Activated naive CD8-positive, alpha-beta T cell treated with anti-CD3 and anti-CD28 coated beads for 36 hours (primary cell): ENCODE results near the gene SASH1. TPM values are rescaled to one million over a fixed set of nuclear protein-coding genes. Genes with fewer than 3 reads are reported as not detected.
A peak's percentile ranks its signal among the peaks of the same experiment; 100 is the strongest.

Experiments used
- DNase-seq: peaks from one replicate; pipeline ENCODE4 v3.0.0; 2021
- H3K27ac Mint-ChIP-seq: one replicate; pipeline ENCODE4 v1.8.0; 2022; ENCODE audit warnings: mild to moderate bottlenecking, moderate library complexity, mixed read lengths
- H3K27me3 Mint-ChIP-seq: one replicate; pipeline ENCODE4 v1.8.0; 2022; ENCODE audit warnings: mild to moderate bottlenecking, mixed read lengths
- H3K36me3 Mint-ChIP-seq: one replicate; pipeline ENCODE4 v1.8.0; 2021; ENCODE audit warnings: mild to moderate bottlenecking, mixed read lengths
- H3K4me1 Mint-ChIP-seq: one replicate; pipeline ENCODE4 v1.8.0; 2021; ENCODE audit warnings: mixed read lengths
- H3K4me3 Mint-ChIP-seq: one replicate; pipeline ENCODE4 v1.8.0; 2022; ENCODE audit warnings: mild to moderate bottlenecking, moderate library complexity, mixed read lengths
- H3K9me3 Mint-ChIP-seq: one replicate; pipeline ENCODE4 v1.8.0; 2022; ENCODE audit warnings: mixed read lengths
- total RNA-seq, 2 experiments: library from RNA; stranded (reverse); gene quantifications; one replicate each; pipeline ENCODE4 v1.2.3, GENCODE V29; 2021

SASH1 gene
- total RNA-seq, 2 experiments from 2014 or later = 0.04 TPM

DNA sequence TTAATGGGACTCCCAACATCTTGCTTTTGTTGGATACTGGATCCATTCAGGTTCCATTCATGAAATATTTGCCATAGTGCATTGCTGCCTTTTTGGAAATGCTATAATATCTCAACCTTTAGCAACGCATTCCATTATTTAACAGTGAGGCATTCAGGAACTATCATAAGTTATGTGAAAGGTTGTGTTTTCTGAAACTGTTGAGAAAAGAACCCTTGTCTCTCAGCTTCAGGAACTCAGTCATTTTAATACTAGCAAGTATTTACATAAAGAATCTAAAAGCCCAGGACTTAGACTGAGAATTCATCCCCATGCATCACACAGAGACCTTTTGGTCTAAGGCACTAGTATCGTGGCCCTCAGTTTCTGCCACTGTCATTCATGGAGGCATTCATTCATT, 24.9 kb upstream of the SASH1 start:
- H3K4me3 Mint-ChIP-seq = no peak overlapping the region
- H3K27ac Mint-ChIP-seq = no peak overlapping the region
- peaks cover 6% of the 10 kb centered on the region for H3K27me3 Mint-ChIP-seq
- no peaks in the 10 kb centered on the region for H3K36me3 Mint-ChIP-seq
- H3K9me3 Mint-ChIP-seq = peaks cover 3% of the 10 kb centered on the region
- no peaks in the 10 kb centered on the region for H3K4me1 Mint-ChIP-seq
- DNase-seq = no peak

- DNase-seq = no peak
- no peak overlapping the region for H3K4me3 Mint-ChIP-seq
- H3K9me3 Mint-ChIP-seq = peaks cover 6% of the 10 kb centered on the region
- peaks cover 30% of the 10 kb centered on the region for H3K27me3 Mint-ChIP-seq
- H3K4me1 Mint-ChIP-seq = no peaks in the 10 kb centered on the region
- H3K27ac Mint-ChIP-seq = no peak overlapping the region
- no peaks in the 10 kb centered on the region for H3K36me3 Mint-ChIP-seq
Observed at GRCh38 chr6:148322704-148323103, 19.9 kb upstream of the SASH1 start.

GRCh38 chr6:148323344-148323743, 19.3 kb upstream of the SASH1 start:
- Mint-ChIP-seq H3K4me3 (no peak overlapping the region), H3K4me1 (no peaks in the 10 kb centered on the region), H3K36me3 (no peaks in the 10 kb centered on the region), H3K27me3 (peaks cover 30% of the 10 kb centered on the region), H3K9me3 (peaks cover 6% of the 10 kb centered on the region), H3K27ac (no peak overlapping the region)
- DNase-seq = no peak

- DNase-seq = no peak
- Mint-ChIP-seq H3K36me3 (no peaks in the 10 kb centered on the region), H3K27me3 (peaks cover 36% of the 10 kb centered on the region), H3K4me1 (no peaks in the 10 kb centered on the region), H3K27ac (no peak overlapping the region), H3K9me3 (peaks cover 6% of the 10 kb centered on the region), H3K4me3 (no peak overlapping the region)
Observed at GRCh38 chr6:148324297-148324985, 18.2 kb upstream of the SASH1 start.

GRCh38 chr6:148325316-148326068, 17.1 kb upstream of the SASH1 start:
- DNase-seq = no peak
- Mint-ChIP-seq H3K4me1 (no peaks in the 10 kb centered on the region), H3K27ac (no peak overlapping the region), H3K36me3 (no peaks in the 10 kb centered on the region), H3K27me3 (peaks cover 34% of the 10 kb centered on the region), H3K9me3 (peaks cover 3% of the 10 kb centered on the region), H3K4me3 (no peak overlapping the region)

GRCh38 chr6:148328876-148329555, 13.6 kb upstream of the SASH1 start:
- no peak for DNase-seq
- H3K27ac Mint-ChIP-seq = no peak overlapping the region
- H3K9me3 Mint-ChIP-seq = peaks cover 3% of the 10 kb centered on the region
- H3K27me3 Mint-ChIP-seq = peaks cover 51% of the 10 kb centered on the region
- no peak overlapping the region for H3K4me3 Mint-ChIP-seq
- H3K36me3 Mint-ChIP-seq = no peaks in the 10 kb centered on the region
- H3K4me1 Mint-ChIP-seq = no peaks in the 10 kb centered on the region

DNA sequence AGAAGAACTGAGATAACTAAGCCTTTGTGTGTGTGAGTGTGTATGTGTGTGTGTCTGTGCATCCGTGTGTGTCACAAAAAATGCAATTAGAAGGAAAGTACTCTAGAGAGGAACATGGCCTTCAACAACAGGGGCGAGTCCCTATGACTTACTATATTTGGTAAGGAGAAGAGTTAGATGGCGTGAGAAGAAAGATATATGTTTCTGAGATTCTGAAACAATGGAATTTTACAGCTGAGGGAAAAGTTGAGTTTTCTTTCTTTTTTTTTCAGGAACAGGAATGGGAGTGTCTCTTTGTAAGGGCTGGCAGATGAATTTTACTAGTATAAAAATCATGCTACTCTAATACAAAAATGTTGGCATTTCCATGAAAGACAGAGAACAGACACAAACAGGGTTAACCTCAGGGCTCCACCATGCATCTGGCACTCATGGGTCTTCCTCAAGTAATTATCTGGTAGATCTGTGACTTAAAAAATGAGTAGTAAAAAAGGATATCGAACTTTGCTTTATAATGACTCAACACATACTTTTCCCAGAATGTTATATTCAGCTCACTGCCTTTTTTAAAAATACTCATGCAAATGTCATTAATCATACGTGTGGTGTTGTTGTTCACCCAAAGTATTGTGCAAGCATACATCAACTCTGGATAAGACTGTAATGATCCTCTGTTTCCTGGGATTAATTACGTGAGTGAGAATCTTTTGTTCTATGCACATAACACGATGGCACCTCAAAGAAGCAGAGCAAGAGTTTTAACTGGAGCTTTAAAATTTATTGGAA, 12.8 kb upstream of the SASH1 start:
- Mint-ChIP-seq H3K4me3 (no peak overlapping the region), H3K4me1 (no peaks in the 10 kb centered on the region), H3K9me3 (peaks cover 3% of the 10 kb centered on the region), H3K36me3 (no peaks in the 10 kb centered on the region), H3K27me3 (peaks cover 45% of the 10 kb centered on the region), H3K27ac (no peak overlapping the region)
- DNase-seq = no peak

DNA sequence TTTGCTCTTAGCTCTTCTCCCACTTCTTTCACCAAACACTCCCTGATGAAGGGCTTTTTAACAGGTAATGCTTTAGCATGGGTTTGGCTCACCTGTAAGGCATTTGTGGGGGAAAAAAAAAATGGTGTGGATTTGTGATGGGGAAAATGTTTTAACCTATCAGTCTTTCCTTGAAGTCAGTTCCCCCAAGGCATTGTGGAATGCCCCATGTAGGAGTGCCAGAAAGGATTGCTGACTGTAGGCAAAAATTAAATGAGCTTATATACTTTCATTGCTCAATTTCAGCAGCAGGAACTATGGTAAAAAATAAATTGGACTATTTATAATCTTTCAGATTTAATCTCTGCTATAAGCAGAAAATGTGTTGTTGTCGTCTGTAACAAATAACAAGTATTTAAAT, 10.6 kb upstream of the SASH1 start:
- Mint-ChIP-seq H3K27ac (no peak overlapping the region), H3K36me3 (no peaks in the 10 kb centered on the region), H3K27me3 (peaks cover 27% of the 10 kb centered on the region), H3K4me1 (no peaks in the 10 kb centered on the region), H3K4me3 (no peak overlapping the region), H3K9me3 (no peaks in the 10 kb centered on the region)
- DNase-seq = no peak

DNA sequence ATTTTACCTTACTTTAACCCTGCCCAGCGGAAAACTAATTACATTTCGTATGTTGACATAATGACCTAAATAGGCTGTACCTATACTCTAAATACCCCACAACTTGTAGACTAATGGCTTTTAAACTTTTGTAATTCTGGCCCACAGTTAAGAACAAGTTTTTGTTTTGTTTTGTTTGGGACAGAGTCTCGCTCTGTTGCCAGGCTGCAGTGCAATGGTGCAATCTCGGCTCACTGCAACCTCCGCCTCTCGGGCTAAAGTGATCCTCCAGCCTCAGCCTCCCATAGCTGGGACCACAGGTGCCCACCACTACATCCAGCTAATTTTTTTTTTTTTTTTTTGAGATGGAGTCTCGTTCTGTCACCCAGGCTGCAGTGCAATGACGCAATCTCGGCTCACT, 5.7 kb upstream of the SASH1 start:
- no peaks in the 10 kb centered on the region for H3K36me3 Mint-ChIP-seq
- peaks cover under 1% of the 10 kb centered on the region for H3K4me1 Mint-ChIP-seq
- no peak for DNase-seq
- no peaks in the 10 kb centered on the region for H3K9me3 Mint-ChIP-seq
- H3K4me3 Mint-ChIP-seq = no peak overlapping the region
- peaks cover 26% of the 10 kb centered on the region for H3K27me3 Mint-ChIP-seq
- H3K27ac Mint-ChIP-seq = no peak overlapping the region

- Mint-ChIP-seq H3K27me3 (peaks cover 48% of the 10 kb centered on the region), H3K4me3 (no peak overlapping the region), H3K36me3 (no peaks in the 10 kb centered on the region), H3K4me1 (peaks cover 7% of the 10 kb centered on the region), H3K27ac (no peak overlapping the region), H3K9me3 (no peaks in the 10 kb centered on the region)
- DNase-seq = no peak
Observed at GRCh38 chr6:148339766-148340165, 2.9 kb upstream of the SASH1 start.

DNA sequence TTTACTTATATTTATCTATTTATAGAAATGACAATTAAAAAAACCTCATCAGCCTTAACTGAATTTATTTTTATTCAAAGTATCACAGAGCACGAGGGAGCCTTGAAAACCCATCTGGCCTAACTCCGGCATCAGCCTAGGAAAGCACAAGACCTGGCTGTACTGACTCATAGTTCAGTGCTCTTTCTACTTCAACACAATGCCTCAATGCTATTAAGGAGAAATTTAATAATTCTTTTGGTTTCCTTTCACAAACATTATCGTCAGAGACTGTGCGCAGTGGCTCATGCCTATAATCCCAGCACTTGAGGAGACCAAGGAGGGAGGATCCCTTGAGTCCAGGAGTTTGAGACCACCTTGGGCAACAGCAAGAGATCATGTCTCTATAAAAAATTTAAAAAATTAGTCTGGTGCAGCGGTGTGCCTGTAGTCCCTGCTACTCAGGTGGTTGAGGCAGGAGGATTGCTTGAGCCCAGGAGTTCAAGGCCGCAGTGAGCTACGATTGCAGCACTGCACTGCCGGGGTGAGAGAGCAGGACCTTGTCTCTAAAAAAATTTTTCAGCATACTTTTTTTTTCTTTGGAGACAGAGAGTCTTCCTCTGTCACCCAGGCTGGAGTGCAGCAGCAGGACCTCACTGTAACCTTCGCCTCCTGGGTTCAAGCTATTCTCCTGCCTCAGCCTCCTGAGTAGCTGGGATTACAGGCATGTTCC, 1.9 kb upstream of the SASH1 start:
- peaks cover 58% of the 10 kb centered on the region for H3K27me3 Mint-ChIP-seq
- no peak overlapping the region for H3K27ac Mint-ChIP-seq
- peaks cover 7% of the 10 kb centered on the region for H3K4me1 Mint-ChIP-seq
- H3K36me3 Mint-ChIP-seq = no peaks in the 10 kb centered on the region
- no peak overlapping the region for H3K4me3 Mint-ChIP-seq
- DNase-seq = no peak
- H3K9me3 Mint-ChIP-seq = no peaks in the 10 kb centered on the region

- peak overlapping the region; percentile 51 for H3K4me3 Mint-ChIP-seq
- H3K9me3 Mint-ChIP-seq = no peaks in the 10 kb centered on the region
- no peaks in the 10 kb centered on the region for H3K36me3 Mint-ChIP-seq
- H3K27ac Mint-ChIP-seq = no peak overlapping the region
- peaks cover 7% of the 10 kb centered on the region for H3K4me1 Mint-ChIP-seq
- peaks cover 70% of the 10 kb centered on the region for H3K27me3 Mint-ChIP-seq
- no peak for DNase-seq
Observed at GRCh38 chr6:148342100-148342349, 613 bp upstream of the SASH1 start.

DNA sequence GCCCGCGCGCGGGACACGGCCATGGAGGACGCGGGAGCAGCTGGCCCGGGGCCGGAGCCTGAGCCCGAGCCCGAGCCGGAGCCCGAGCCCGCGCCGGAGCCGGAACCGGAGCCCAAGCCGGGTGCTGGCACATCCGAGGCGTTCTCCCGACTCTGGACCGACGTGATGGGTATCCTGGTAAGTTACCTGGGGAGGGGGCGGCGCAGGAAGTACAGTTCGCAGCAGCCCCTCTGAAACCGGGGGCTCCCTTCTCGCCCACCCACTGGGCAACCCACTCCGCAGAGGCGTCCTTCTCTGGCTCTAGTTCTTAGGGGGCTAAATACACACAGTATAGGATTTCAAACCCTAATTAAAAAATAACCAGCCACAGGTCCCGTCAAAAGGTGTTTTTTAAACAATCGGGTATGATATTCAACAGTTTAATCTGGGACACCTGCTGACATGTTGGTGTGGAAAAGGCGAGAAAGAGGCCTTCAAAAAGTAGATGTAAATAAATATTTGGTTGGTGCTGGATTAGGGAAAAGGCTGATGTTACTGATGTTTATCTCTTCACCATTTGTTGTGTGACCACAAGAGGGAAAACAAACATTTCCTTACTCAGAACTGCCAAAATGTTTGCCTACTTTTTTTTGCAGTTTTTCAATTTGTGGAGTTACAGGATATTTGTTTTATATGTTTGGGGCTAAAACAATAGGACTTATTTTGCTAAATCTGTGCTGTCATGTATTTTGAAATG, 577 bp downstream of the SASH1 start:
- H3K36me3 Mint-ChIP-seq = no peaks in the 10 kb centered on the region
- H3K4me3 Mint-ChIP-seq = no peak overlapping the region
- no peak overlapping the region for H3K27ac Mint-ChIP-seq
- H3K9me3 Mint-ChIP-seq = no peaks in the 10 kb centered on the region
- peaks cover 7% of the 10 kb centered on the region for H3K4me1 Mint-ChIP-seq
- no peak for DNase-seq
- peaks cover 79% of the 10 kb centered on the region for H3K27me3 Mint-ChIP-seq

GRCh38 chr6:148345176-148345575, 2.5 kb downstream of the SASH1 start:
- no peak for DNase-seq
- H3K4me1 Mint-ChIP-seq = peaks cover 7% of the 10 kb centered on the region
- H3K27ac Mint-ChIP-seq = no peak overlapping the region
- no peaks in the 10 kb centered on the region for H3K36me3 Mint-ChIP-seq
- peaks cover 80% of the 10 kb centered on the region for H3K27me3 Mint-ChIP-seq
- no peaks in the 10 kb centered on the region for H3K9me3 Mint-ChIP-seq
- H3K4me3 Mint-ChIP-seq = no peak overlapping the region
